Upper lobe of left lung (tissue), 6 donors: ENCODE results near the gene PBX3. TPM values are rescaled to one million over a fixed set of nuclear protein-coding genes. Genes with fewer than 3 reads are reported as not detected.

ENCODE experiments used
- ATAC-seq, 2 donors: fragments of 200-7000 bp; cut with Tn5 transposase; one replicate each; pipeline ENCODE4 v1.9.1; 2022; ENCODE audit warnings: mild to moderate bottlenecking in 2 of 2, moderate library complexity in 2 of 2; ENCODE audit not compliant: low FRiP score in 2 of 2
- DNase-seq, 2 donors: peaks; one replicate each; pipeline ENCODE4 v3.0.0-alpha.2; 2019 to 2020
- H3K27ac ChIP-seq, 4 donors: fragments of 200-600 bp; sonication (generic); one replicate each; pipeline ENCODE4 v1.5.1; 2016 to 2019
- H3K27me3 ChIP-seq, 4 donors: fragments of 200-600 bp; sonication (generic); one replicate each; pipeline ENCODE4 v1.5.1; 2017 to 2019
- H3K36me3 ChIP-seq, 4 donors: fragments of 200-600 bp; sonication (generic); one replicate each; pipeline ENCODE4 v1.5.1; 2016 to 2019
- H3K4me1 ChIP-seq, 4 donors: fragments of 200-600 bp; sonication (generic); one replicate each; pipeline ENCODE4 v1.5.1; 2018 to 2019
- H3K4me3 ChIP-seq, 4 donors: fragments of 200-600 bp; sonication (generic); one replicate each; pipeline ENCODE4 v1.5.1; 2017 to 2019; ENCODE audit warnings: mild to moderate bottlenecking in 2 of 4, moderate library complexity in 1 of 4
- H3K9me3 ChIP-seq, 4 donors: fragments of 200-600 bp; sonication (generic); one replicate each; pipeline ENCODE4 v1.5.1; 2018 to 2019
- EP300 ChIP-seq, 4 donors: sonication (generic); formaldehyde crosslinking; IDR thresholded peaks; one replicate each; pipeline ENCODE4 v1.5.1; 2017; ENCODE audit warnings: antibody characterized with exemption in 4 of 4, control low read depth in 2 of 4
- POLR2A ChIP-seq, 4 donors: fragments of 450-650 bp; IDR thresholded peaks; one replicate each; pipeline ENCODE4 v1.5.1; 2016 to 2017; ENCODE audit warnings: antibody characterized with exemption in 4 of 4, mild to moderate bottlenecking in 2 of 4
- POLR2AphosphoS5 ChIP-seq, 2 donors: sonication (generic); formaldehyde crosslinking; IDR thresholded peaks; one replicate each; pipeline ENCODE4 v1.5.1; 2017; ENCODE audit warnings: antibody characterized with exemption in 2 of 2
- WGBS, 2 donors: methylation state at CpG; one replicate each; pipeline ENCODE4 v1.1.5; 2017 to 2018; 5-methylcytosine and 5-hydroxymethylcytosine counted together
- total RNA-seq, 6 donors: library from RNA; depleted of rRNA in 4 of 6; stranded (reverse); fragments of >200 nt in 4 of 6; gene quantifications; one replicate each; pipeline versions ENCODE4 v1.1.0 to v1.2.1, GENCODE V29; 2016 to 2021
- TF ChIP-seq, protein P1 (sequence below), 6 experiments: fragments of 450-650 bp in 4 of 6; fragments of 200-600 bp in 2 of 6; sonication (generic) in 2 of 6; IDR thresholded peaks; one replicate each; pipeline ENCODE4 v1.5.1; 2016 to 2019; ENCODE audit warnings: antibody characterized with exemption in 6 of 6
- donor health status: DM: no; HTN: no; CAD: no; lungs with moderate emphysema.
- donor health status: DM: no; HTN: yes; CAD: no; lungs with severe emphysema.

The PBX3 gene
- total RNA-seq, 6 donors from 2014 or later = 25.7 to 57.6 (median 41.9) TPM

DNA sequence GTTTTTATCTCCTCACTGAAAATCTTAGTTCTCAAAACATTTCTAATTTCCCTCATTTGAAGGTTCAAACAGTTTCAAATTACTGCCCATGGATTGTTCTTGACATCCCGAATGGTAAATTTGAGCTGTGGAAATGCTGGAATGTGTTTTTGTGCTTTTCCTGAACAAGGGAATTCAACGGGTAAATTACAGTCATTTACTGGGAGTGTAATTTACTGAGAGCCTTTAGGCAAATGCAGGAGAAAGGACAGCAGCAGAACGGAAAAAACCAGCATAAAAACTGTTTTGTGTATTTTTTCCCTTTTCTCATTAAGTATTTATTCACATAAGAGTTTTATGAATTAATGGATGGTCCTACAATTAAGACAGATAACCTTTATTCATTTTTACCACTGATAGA, 139.2 kb downstream of the PBX3 start:
- Histone ChIP-seq H3K4me1 (peaks cover 7 to 12% (median 12%) of the 10 kb centered on the region in 4 donors), H3K27ac (no peak overlapping the region), H3K27me3 (no peaks in the 10 kb centered on the region), H3K36me3 (no peaks in the 10 kb centered on the region), H3K4me3 (no peak overlapping the region), H3K9me3 (no peaks in the 10 kb centered on the region)
- DNase-seq = no peak
- no peak for ATAC-seq
- TF ChIP-seq, protein P1, sequence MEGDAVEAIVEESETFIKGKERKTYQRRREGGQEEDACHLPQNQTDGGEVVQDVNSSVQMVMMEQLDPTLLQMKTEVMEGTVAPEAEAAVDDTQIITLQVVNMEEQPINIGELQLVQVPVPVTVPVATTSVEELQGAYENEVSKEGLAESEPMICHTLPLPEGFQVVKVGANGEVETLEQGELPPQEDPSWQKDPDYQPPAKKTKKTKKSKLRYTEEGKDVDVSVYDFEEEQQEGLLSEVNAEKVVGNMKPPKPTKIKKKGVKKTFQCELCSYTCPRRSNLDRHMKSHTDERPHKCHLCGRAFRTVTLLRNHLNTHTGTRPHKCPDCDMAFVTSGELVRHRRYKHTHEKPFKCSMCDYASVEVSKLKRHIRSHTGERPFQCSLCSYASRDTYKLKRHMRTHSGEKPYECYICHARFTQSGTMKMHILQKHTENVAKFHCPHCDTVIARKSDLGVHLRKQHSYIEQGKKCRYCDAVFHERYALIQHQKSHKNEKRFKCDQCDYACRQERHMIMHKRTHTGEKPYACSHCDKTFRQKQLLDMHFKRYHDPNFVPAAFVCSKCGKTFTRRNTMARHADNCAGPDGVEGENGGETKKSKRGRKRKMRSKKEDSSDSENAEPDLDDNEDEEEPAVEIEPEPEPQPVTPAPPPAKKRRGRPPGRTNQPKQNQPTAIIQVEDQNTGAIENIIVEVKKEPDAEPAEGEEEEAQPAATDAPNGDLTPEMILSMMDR (IDR thresholded peaks at IDR 0.05) = no peak
- TF ChIP-seq EP300 (IDR thresholded peaks at IDR 0.05) = no peak
- TF ChIP-seq POLR2A (IDR thresholded peaks at IDR 0.05) = no peak
- TF ChIP-seq POLR2AphosphoS5 (IDR thresholded peaks at IDR 0.05) = no peak
- 57 to 74% methylated on average over 3 of the region's 3 CpGs for WGBS, 2 donors

DNA sequence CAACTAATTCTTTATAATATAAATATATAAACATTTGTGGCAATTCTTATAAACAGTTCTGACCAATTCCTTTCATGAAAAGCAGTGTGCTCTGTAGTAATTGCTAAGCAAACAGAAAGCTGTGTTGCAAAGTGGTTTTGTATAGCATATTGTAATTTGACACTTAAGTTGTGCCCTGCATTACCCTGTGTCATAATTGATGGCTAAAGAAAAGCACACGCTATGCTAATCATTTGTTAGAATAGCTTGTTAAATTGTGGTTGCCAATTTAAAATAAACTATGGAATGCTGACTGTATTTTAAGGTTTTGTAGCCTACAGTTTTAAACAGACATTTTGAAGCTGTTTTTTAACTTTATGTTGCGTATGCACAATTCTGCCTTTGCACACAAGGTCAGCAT, 140.0 kb downstream of the PBX3 start:
- H3K4me1 ChIP-seq = peaks cover 7 to 12% (median 12%) of the 10 kb centered on the region in 4 donors
- ATAC-seq = no peak
- no peak overlapping the region for H3K27ac ChIP-seq
- H3K36me3 ChIP-seq = no peaks in the 10 kb centered on the region
- H3K9me3 ChIP-seq = no peaks in the 10 kb centered on the region
- DNase-seq = no peak
- TF ChIP-seq EP300 (IDR thresholded peaks at IDR 0.05) = no peak
- no peak for TF ChIP-seq POLR2AphosphoS5 (IDR thresholded peaks at IDR 0.05)
- TF ChIP-seq POLR2A (IDR thresholded peaks at IDR 0.05) = no peak
- TF ChIP-seq, protein P1 (IDR thresholded peaks at IDR 0.05) = no peak
- H3K4me3 ChIP-seq = no peak overlapping the region
- H3K27me3 ChIP-seq = no peaks in the 10 kb centered on the region
- 81 to 83% methylated on average over 2 of the region's 2 CpGs for WGBS, 2 donors

DNA sequence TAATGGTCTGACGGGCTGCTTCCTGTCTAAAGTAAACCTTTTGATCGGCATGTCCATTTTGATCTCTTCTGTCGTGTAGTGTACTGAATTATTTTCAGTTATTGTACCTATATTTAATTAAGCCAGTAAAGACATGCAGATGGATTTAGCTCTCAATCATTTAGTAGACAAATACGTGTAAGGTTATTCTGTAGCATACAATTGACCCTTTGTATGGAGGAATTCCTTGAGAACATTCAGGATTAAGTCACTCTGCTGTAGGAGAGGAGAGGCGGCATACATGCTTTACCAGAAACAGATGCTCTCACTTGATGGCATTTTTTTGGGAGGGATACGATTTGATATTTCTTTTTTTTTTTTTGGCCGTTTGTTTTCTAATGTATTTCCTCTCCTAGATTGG, 141.0 kb downstream of the PBX3 start:
- DNase-seq (no peak), ATAC-seq (no peak)
- Histone ChIP-seq H3K4me3 (no peak overlapping the region), H3K4me1 (peaks cover 7 to 12% (median 12%) of the 10 kb centered on the region in 4 donors), H3K27me3 (no peaks in the 10 kb centered on the region), H3K27ac (no peak overlapping the region), H3K36me3 (no peaks in the 10 kb centered on the region), H3K9me3 (no peaks in the 10 kb centered on the region)
- TF ChIP-seq POLR2AphosphoS5 (IDR thresholded peaks at IDR 0.05) = no peak
- TF ChIP-seq, protein P1 (IDR thresholded peaks at IDR 0.05) = no peak
- no peak for TF ChIP-seq EP300 (IDR thresholded peaks at IDR 0.05)
- no peak for TF ChIP-seq POLR2A (IDR thresholded peaks at IDR 0.05)
- 79 to 88% methylated on average over 7 of the region's 7 CpGs for WGBS, 2 donors

DNA sequence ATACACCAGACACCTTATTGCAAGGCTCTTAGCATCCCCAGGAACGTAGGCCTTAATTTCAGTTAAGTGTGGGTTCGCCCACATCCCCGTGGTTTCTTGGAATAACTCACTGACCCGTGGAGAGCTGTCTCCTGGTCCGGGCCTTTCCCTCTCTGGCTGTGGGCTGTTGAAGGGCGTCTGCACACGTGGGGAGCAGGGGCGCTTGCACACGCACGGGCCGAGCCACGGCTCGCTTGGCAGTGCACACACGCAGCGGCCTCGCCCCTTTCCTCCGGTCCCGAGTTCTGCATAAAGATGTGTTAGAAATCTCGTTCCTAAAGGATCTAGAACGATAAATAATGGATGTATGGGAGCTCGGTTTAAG, 141.9 kb downstream of the PBX3 start:
- peak overlapping the region in 3 of 4 donors; percentile 46 to 56 (median 56) for H3K4me3 ChIP-seq
- no peaks in the 10 kb centered on the region for H3K9me3 ChIP-seq
- 11 to 29% methylated on average over 21 of the region's 21 CpGs for WGBS, 2 donors
- DNase-seq (peak; percentile 22 to 72), ATAC-seq (peak in 1 of 2 donors; percentile 79)
- no peaks in the 10 kb centered on the region for H3K36me3 ChIP-seq
- H3K4me1 ChIP-seq = peaks cover 7 to 12% (median 12%) of the 10 kb centered on the region in 4 donors
- no peak for TF ChIP-seq POLR2AphosphoS5 (IDR thresholded peaks at IDR 0.05)
- TF ChIP-seq POLR2A (IDR thresholded peaks at IDR 0.05) = no peak
- no peak for TF ChIP-seq EP300 (IDR thresholded peaks at IDR 0.05)
- TF ChIP-seq, protein P1 (IDR thresholded peaks at IDR 0.05) = no peak
- no peaks in the 10 kb centered on the region for H3K27me3 ChIP-seq
- peak overlapping the region in 1 of 4 donors; percentile 57 for H3K27ac ChIP-seq
